DND-41 (cell line): Measurements from ENCODE around the gene KCNMA1.

Experiments
- ATAC-seq: fragments of 200-7000 bp; cut with Tn5 transposase; 3 replicates; pipeline ENCODE4 v1.9.1; 2021; ENCODE audit warnings: low read depth; ENCODE audit not compliant: insufficient read depth
- DNase-seq: peaks from one replicate; pipeline ENCODE4 v3.0.0-alpha.2; 2020
- H2AFZ ChIP-seq: 2 replicates; pipeline ENCODE4 v1.6.0; 2012; ENCODE audit warnings: low read depth, low read length
- H3K27ac ChIP-seq: 2 replicates; pipeline ENCODE4 v1.5.1; 2012; ENCODE audit warnings: low read length, inconsistent platforms
- H3K27me3 ChIP-seq: fragments of 200-600 bp; sonication (generic); 2 replicates; pipeline ENCODE4 v1.6.0; 2012; ENCODE audit warnings: low read length, mild to moderate bottlenecking, inconsistent platforms; ENCODE audit not compliant: insufficient read depth, poor library complexity
- H3K36me3 ChIP-seq: 2 replicates; pipeline ENCODE4 v1.5.1; 2012; ENCODE audit warnings: low read length, inconsistent platforms; ENCODE audit not compliant: insufficient read depth
- H3K4me1 ChIP-seq: 2 replicates; pipeline ENCODE4 v1.5.1; 2012; ENCODE audit warnings: mild to moderate bottlenecking, low read length; ENCODE audit not compliant: insufficient read depth
- H3K4me2 ChIP-seq: 2 replicates; pipeline ENCODE4 v1.6.0; 2012; ENCODE audit warnings: mild to moderate bottlenecking, moderate library complexity, low read length, inconsistent platforms; ENCODE audit not compliant: insufficient read depth
- H3K4me3 ChIP-seq, 2 experiments: fragments of 200-600 bp in 1 of 2; shearing (Covaris generic) in 1 of 2; 2 replicates each; pipeline ENCODE4 v1.5.1; 2012 to 2016; ENCODE audit warnings: inconsistent platforms in 2 of 2, low read length in 2 of 2, mild to moderate bottlenecking in 2 of 2, low read depth in 1 of 2, moderate library complexity in 1 of 2
- H3K79me2 ChIP-seq: 2 replicates; pipeline ENCODE4 v1.6.0; 2012; ENCODE audit warnings: low read length, inconsistent platforms; ENCODE audit not compliant: insufficient read depth
- H3K9ac ChIP-seq: 2 replicates; pipeline ENCODE4 v1.6.0; 2012; ENCODE audit warnings: low read depth, mild to moderate bottlenecking, inconsistent platforms, low read length, moderate library complexity
- H3K9me3 ChIP-seq: 2 replicates; pipeline ENCODE4 v1.5.1; 2012; ENCODE audit warnings: low read length, moderate library complexity, mild to moderate bottlenecking, inconsistent platforms; ENCODE audit not compliant: insufficient read depth, severe bottlenecking
- H4K20me1 ChIP-seq: 2 replicates; pipeline ENCODE4 v1.6.0; 2012; ENCODE audit warnings: low read length; ENCODE audit not compliant: insufficient read depth
- CTCF ChIP-seq: IDR thresholded peaks from 2 replicates; pipeline ENCODE4 v1.5.1; 2012; ENCODE audit warnings: borderline replicate concordance, low read length, moderate library complexity, mild to moderate bottlenecking; ENCODE audit not compliant: poor library complexity, severe bottlenecking; ENCODE audit errors: extremely low read depth
- EZH2 ChIP-seq: IDR thresholded peaks from 3 replicates; pipeline ENCODE4 v1.6.1; 2012; ENCODE audit warnings: borderline replicate concordance, low read depth, mild to moderate bottlenecking, moderate library complexity, low read length, inconsistent platforms; ENCODE audit not compliant: severe bottlenecking

KCNMA1 gene

GRCh38 chr10:77397103-77397502 lies 240.5 kb downstream of the KCNMA1 start:
- no peak overlapping the region for H3K27ac ChIP-seq
- TF ChIP-seq EZH2 (no peak), CTCF (no peak)
- no peak for ATAC-seq

DNA sequence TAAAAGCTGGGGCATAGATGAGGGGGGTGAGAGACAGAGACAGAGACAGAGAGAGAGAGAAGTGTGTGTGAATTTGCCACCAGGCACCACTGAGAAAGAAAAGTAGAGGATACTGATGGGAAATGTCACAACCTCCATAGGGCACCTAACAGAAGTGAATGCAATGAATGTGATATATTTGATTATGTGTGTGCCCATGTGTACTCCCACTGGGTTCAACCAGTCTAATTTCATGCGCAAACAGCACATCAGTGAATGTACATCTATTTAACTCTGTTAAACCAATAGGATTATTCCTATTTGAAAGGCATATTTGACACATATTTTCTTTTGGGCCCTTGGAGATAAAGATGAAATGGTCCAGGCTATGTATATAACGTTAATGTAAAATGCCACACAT lies 241.3 kb downstream of the KCNMA1 start:
- ATAC-seq (no peak), DNase-seq (no peak)
- H3K36me3 ChIP-seq: no peaks in the 10 kb centered on the region
- H3K9ac ChIP-seq: no peak overlapping the region
- TF ChIP-seq EZH2: no peak
- TF ChIP-seq CTCF: no peak
- no peak overlapping the region for H3K4me2 ChIP-seq
- no peak overlapping the region for H3K27ac ChIP-seq
- no peaks in the 10 kb centered on the region for H3K4me1 ChIP-seq
- no peak overlapping the region for H3K4me3 ChIP-seq
- 0 out of 2 replicates have a peak, but pooled peaks cover 4% of the 10 kb centered on the region for H4K20me1 ChIP-seq
- H3K27me3 ChIP-seq: peaks cover 5% of the 10 kb centered on the region
- no peak overlapping the region for H2AFZ ChIP-seq
- no peaks in the 10 kb centered on the region for H3K79me2 ChIP-seq
- no peaks in the 10 kb centered on the region for H3K9me3 ChIP-seq

More at GRCh38 chr10:77397103-77397502, 240.5 kb downstream of the KCNMA1 start:
- Histone ChIP-seq H3K79me2 (no peaks in the 10 kb centered on the region), H2AFZ (no peak overlapping the region), H3K9me3 (no peaks in the 10 kb centered on the region), H4K20me1 (0 out of 2 replicates have a peak, but pooled peaks cover 4% of the 10 kb centered on the region), H3K4me3 (no peak overlapping the region), H3K36me3 (no peaks in the 10 kb centered on the region), H3K4me1 (no peaks in the 10 kb centered on the region), H3K9ac (no peak overlapping the region), H3K27me3 (peaks cover 5% of the 10 kb centered on the region), H3K4me2 (no peak overlapping the region)
- DNase-seq: no peak

- Histone ChIP-seq H3K27me3 (peaks cover 4% of the 10 kb centered on the region), H3K4me1 (no peaks in the 10 kb centered on the region), H2AFZ (no peak overlapping the region), H3K36me3 (no peaks in the 10 kb centered on the region), H3K9me3 (no peaks in the 10 kb centered on the region), H3K79me2 (no peaks in the 10 kb centered on the region), H3K4me2 (no peak overlapping the region), H3K27ac (no peak overlapping the region), H3K4me3 (no peak overlapping the region), H3K9ac (no peak overlapping the region), H4K20me1 (0 out of 2 replicates have a peak, but pooled peaks cover 4% of the 10 kb centered on the region)
- no peak for TF ChIP-seq EZH2
- TF ChIP-seq CTCF: no peak
- DNase-seq: no peak
- ATAC-seq: no peak
These were observed 243.6 kb downstream of the KCNMA1 start for GRCh38 chr10:77393821-77394501.
